ENCODE results near the gene TUBG1. TPM values are rescaled to one million over a fixed set of nuclear protein-coding genes. Genes with fewer than 3 reads are reported as not detected.

TUBG1 gene
- total RNA-seq, 1 donor from 2014 or later, result 37.5 TPM

Other genes with a start within 250 kb of the TUBG1 start
- 118 and 270 TPM in 2 replicates for gene STAT3, start 221.2 kb upstream of the TUBG1 start, total RNA-seq
- 256 and 383 TPM in 2 replicates for gene CAVIN1, start 186.4 kb upstream of the TUBG1 start, total RNA-seq
- 43.6 and 137 TPM in 2 replicates for gene ATP6V0A1, start 150.8 kb upstream of the TUBG1 start, total RNA-seq
- gene NAGLU, start 73.4 kb upstream of the TUBG1 start, total RNA-seq, result 24.8 and 42.2 TPM in 2 replicates
- gene HSD17B1, start 56.8 kb upstream of the TUBG1 start, total RNA-seq, result 0.30 and 0.69 TPM in 2 replicates
- 8.2 and 32.2 TPM in 2 replicates for gene COASY, start 47.5 kb upstream of the TUBG1 start, total RNA-seq
- 21.9 and 23.8 TPM in 2 replicates for gene MLX, start 42.6 kb upstream of the TUBG1 start, total RNA-seq
- gene PSMC3IP, start 32.0 kb upstream of the TUBG1 start, total RNA-seq, result 2.9 and 5.0 TPM in 2 replicates
- 64.3 and 99.0 TPM in 2 replicates for gene RETREG3, start 309 bp upstream of the TUBG1 start, total RNA-seq
- 4.5 and 9.1 TPM in 2 replicates for gene TUBG2, start 49.6 kb downstream of the TUBG1 start, total RNA-seq
- gene PLEKHH3, start 67.3 kb downstream of the TUBG1 start, total RNA-seq, result 9.6 and 14.2 TPM in 2 replicates
- gene CCR10, start 72.2 kb downstream of the TUBG1 start, total RNA-seq, result 1.6 and 6.3 TPM in 2 replicates
- gene CNTNAP1, start 72.8 kb downstream of the TUBG1 start, total RNA-seq, result 5.4 and 15.2 TPM in 2 replicates
- gene EZH1, start 135.4 kb downstream of the TUBG1 start, total RNA-seq, result 8.2 and 21.2 TPM in 2 replicates
- not detected in 2 replicates for gene RAMP2, start 151.5 kb downstream of the TUBG1 start, total RNA-seq
- 70.5 and 148 TPM in 2 replicates for gene VPS25, start 163.8 kb downstream of the TUBG1 start, total RNA-seq
- gene WNK4, start 170.9 kb downstream of the TUBG1 start, total RNA-seq, result 1.9 and 9.7 TPM in 2 replicates
- 81.1 and 89.7 TPM in 2 replicates for gene COA3, start 189.0 kb downstream of the TUBG1 start, total RNA-seq
- gene CNTD1, start 189.2 kb downstream of the TUBG1 start, total RNA-seq, result 0.05 TPM in 1 of 2 replicates, not detected in the other
- 104 and 145 TPM in 2 replicates for gene BECN1, start 214.6 kb downstream of the TUBG1 start, total RNA-seq
- gene PSME3, start 223.7 kb downstream of the TUBG1 start, total RNA-seq, result 138 and 153 TPM in 2 replicates
- gene AOC2, start 234.9 kb downstream of the TUBG1 start, total RNA-seq, result 0.52 and 0.70 TPM in 2 replicates
- under 0.01 and 0.17 TPM in 2 replicates for gene AOC3, start 241.5 kb downstream of the TUBG1 start, total RNA-seq

Measured in renal cortical epithelial cell (primary cell).